ENCODE measurements around the gene RBL2. TPM values are rescaled to one million over a fixed set of nuclear protein-coding genes. Genes with fewer than 3 reads are reported as not detected.
"Not testable (repeated sequence)": the region's sequence is repeated elsewhere in the genome, so short reads cannot be mapped to it uniquely, and the experiment has no call there.

The RBL2 gene
- 100 to 1,000 TPM in 1 of 2 donors, 10 to 100 TPM in 1; 75.8 to 127 TPM for total RNA-seq

- Histone ChIP-seq H3K27ac (peak within 1 kb of the TSS; percentile 92 to 98), H3K9me3 (no peaks in the 10 kb centered on the region), H3K36me3 (no peaks in the 10 kb centered on the region), H3K27me3 (replicated peaks; ENCODE audit: insufficient read depth) (no peaks in the 10 kb centered on the region), H3K4me1 (ENCODE audit: control insufficient read depth in 1 of 2, low read depth in 2 of 2) (peaks cover 9 to 21% of the 10 kb centered on the region in 2 donors), H3K4me3 (peak within 1 kb of the TSS; percentile 99)
- ATAC-seq (ENCODE audit: insufficient number of reproducible peaks, low FRiP score, low read depth) (peak; percentile 70), DNase-seq (ENCODE audit: low spot score) (peak; percentile 30)
- TF ChIP-seq CTCF (IDR thresholded peaks at IDR 0.05) = no peak
Measured at GRCh38 chr16:53434377-53435065, at the start of gene RBL2. Gene RBL2, plus strand, starts transcription at chr16:53434471. Its CDS starts 86 bp downstream, at chr16:53434557.

GRCh38 chr16:53384610-53385009, 49.7 kb upstream of the RBL2 start:
- H3K4me1 ChIP-seq (ENCODE audit: control insufficient read depth in 1 of 2, low read depth in 2 of 2); H3K4me3 ChIP-seq; H3K9me3 ChIP-seq; H3K27ac ChIP-seq; H3K36me3 ChIP-seq; ATAC-seq (ENCODE audit: insufficient number of reproducible peaks, low FRiP score, low read depth); H3K27me3 ChIP-seq (replicated peaks; ENCODE audit: insufficient read depth); DNase-seq (ENCODE audit: low spot score): not testable (repeated sequence)

GRCh38 chr16:53404959-53405358, 29.3 kb upstream of the RBL2 start:
- H3K4me1 ChIP-seq (ENCODE audit: control insufficient read depth in 1 of 2, low read depth in 2 of 2) = no peaks in the 10 kb centered on the region
- no peak for TF ChIP-seq CTCF (IDR thresholded peaks at IDR 0.05)
- no peak overlapping the region for H3K4me3 ChIP-seq
- H3K36me3 ChIP-seq = no peaks in the 10 kb centered on the region
- H3K27me3 ChIP-seq (replicated peaks; ENCODE audit: insufficient read depth) = no peaks in the 10 kb centered on the region
- H3K9me3 ChIP-seq = no peaks in the 10 kb centered on the region
- H3K27ac ChIP-seq = no peak overlapping the region
- no peak for DNase-seq (ENCODE audit: low spot score)
- ATAC-seq (ENCODE audit: insufficient number of reproducible peaks, low FRiP score, low read depth) = no peak

- no peak overlapping the region for H3K4me3 ChIP-seq
- ATAC-seq (ENCODE audit: insufficient number of reproducible peaks, low FRiP score, low read depth) = no peak
- H3K27ac ChIP-seq = no peak overlapping the region
- no peak for TF ChIP-seq CTCF (IDR thresholded peaks at IDR 0.05)
- no peak for DNase-seq (ENCODE audit: low spot score)
- no peaks in the 10 kb centered on the region for H3K36me3 ChIP-seq
- H3K9me3 ChIP-seq = no peaks in the 10 kb centered on the region
- peaks cover 3% of the 10 kb centered on the region for H3K27me3 ChIP-seq (replicated peaks; ENCODE audit: insufficient read depth)
- H3K4me1 ChIP-seq (ENCODE audit: control insufficient read depth in 1 of 2, low read depth in 2 of 2) = no peaks in the 10 kb centered on the region
Measured at GRCh38 chr16:53412549-53412948, 21.7 kb upstream of the RBL2 start.

GRCh38 chr16:53413864-53414263, 20.4 kb upstream of the RBL2 start:
- no peak for TF ChIP-seq CTCF (IDR thresholded peaks at IDR 0.05)
- Histone ChIP-seq H3K9me3 (no peaks in the 10 kb centered on the region), H3K4me1 (ENCODE audit: control insufficient read depth in 1 of 2, low read depth in 2 of 2) (no peaks in the 10 kb centered on the region), H3K27ac (no peak overlapping the region), H3K4me3 (no peak overlapping the region), H3K36me3 (no peaks in the 10 kb centered on the region), H3K27me3 (replicated peaks; ENCODE audit: insufficient read depth) (peaks cover 3% of the 10 kb centered on the region)
- ATAC-seq (ENCODE audit: insufficient number of reproducible peaks, low FRiP score, low read depth) (no peak), DNase-seq (ENCODE audit: low spot score) (no peak)

GRCh38 chr16:53414381-53414780, 19.9 kb upstream of the RBL2 start:
- no peak overlapping the region for H3K4me3 ChIP-seq
- TF ChIP-seq CTCF (IDR thresholded peaks at IDR 0.05) = no peak
- no peak overlapping the region for H3K27ac ChIP-seq
- ATAC-seq (ENCODE audit: insufficient number of reproducible peaks, low FRiP score, low read depth) = no peak
- DNase-seq (ENCODE audit: low spot score) = no peak
- H3K4me1 ChIP-seq (ENCODE audit: control insufficient read depth in 1 of 2, low read depth in 2 of 2) = no peaks in the 10 kb centered on the region
- peaks cover 3% of the 10 kb centered on the region for H3K27me3 ChIP-seq (replicated peaks; ENCODE audit: insufficient read depth)
- H3K9me3 ChIP-seq = no peaks in the 10 kb centered on the region
- no peaks in the 10 kb centered on the region for H3K36me3 ChIP-seq
